Adrenal gland (tissue), 12 donors: ENCODE results near the gene CBFA2T3. TPM values are rescaled to one million over a fixed set of nuclear protein-coding genes. Genes with fewer than 3 reads are reported as not detected.

ENCODE experiments used
- DNase-seq, 7 donors: peaks; one replicate each; pipeline ENCODE4 v3.0.0-alpha.2; 2019 to 2020
- H3K27ac ChIP-seq, 5 donors: fragments of 200-600 bp; sonication (generic) in 4 of 5; 1 replicate in 3 of 5; 2 replicates in 2 of 5; pipeline versions ENCODE4 v1.5.1 to v1.8.0; 2016 to 2020; ENCODE audit warnings: mild to moderate bottlenecking in 1 of 5
- H3K27me3 ChIP-seq: fragments of 200-600 bp; 2 replicates; pipeline ENCODE4 v1.8.0; 2021
- H3K36me3 ChIP-seq, 2 donors: fragments of 200-600 bp; replicated peaks in 1 of 2; 1 replicate in 1 of 2; 2 replicates in 1 of 2; pipeline versions ENCODE4 v1.5.1 to v1.8.0; 2018 to 2022
- H3K4me1 ChIP-seq, 2 donors: fragments of 200-600 bp; replicated peaks in 1 of 2; 1 replicate in 1 of 2; 2 replicates in 1 of 2; pipeline versions ENCODE4 v1.5.1 to v1.8.0; 2018 to 2021
- H3K4me3 ChIP-seq, 4 donors: fragments of 200-600 bp; sonication (generic) in 3 of 4; one replicate each; pipeline ENCODE4 v1.5.1; 2016 to 2018
- H3K9me3 ChIP-seq, 3 donors: fragments of 200-600 bp; sonication (generic) in 1 of 3; replicated peaks in 1 of 3; 1 replicate in 2 of 3; 2 replicates in 1 of 3; pipeline versions ENCODE4 v1.5.1 to v1.8.0; 2016 to 2021
- CTCF ChIP-seq, 6 experiments: fragments of 450-650 bp in 4 of 6; fragments of 200-600 bp in 2 of 6; sonication (generic) in 1 of 6; IDR thresholded peaks; 1 replicate in 5 of 6; 2 replicates in 1 of 6; pipeline versions ENCODE4 v1.5.1 to v1.8.0; 2016 to 2021; ENCODE audit warnings: antibody characterized with exemption in 6 of 6, mild to moderate bottlenecking in 2 of 6, moderate library complexity in 1 of 6
- POLR2A ChIP-seq, 2 donors: fragments of 450-650 bp; IDR thresholded peaks; one replicate each; pipeline ENCODE4 v1.6.1; 2017; ENCODE audit warnings: antibody characterized with exemption in 2 of 2, mild to moderate bottlenecking in 2 of 2, moderate library complexity in 1 of 2
- WGBS, 4 donors: extraction: QIAGEN DNeasy Blood & Tissue Kit in 2 of 4; methylation state at CpG; one replicate each; pipeline versions ENCODE4 v1.1.5 to v1.1.7; 2013 to 2017; 5-methylcytosine and 5-hydroxymethylcytosine counted together
- intact Hi-C, 2 donors: fragments of 100-400 bp; cut with DNase I; formaldehyde crosslinking; loops; one replicate each; pipeline versions ENCODE4 v1.14.1 to v1.15.0; 2022 to 2023
- polyA plus RNA-seq, 3 donors: library from polyadenylated mRNA; stranded (reverse); fragments of 200-250 nt in 2 of 3; fragments of 350-450 nt in 1 of 3; fragmentation: Illumina TruSeq in 1 of 3; extraction: RNeasy Lipid Tissue Mini Kit (QIAGEN cat#74804) in 1 of 3; gene quantifications; one replicate each; pipeline ENCODE4 v1.2.3, GENCODE V29; 2013 to 2014
- total RNA-seq, 9 donors: library from RNA; depleted of rRNA in 4 of 9; stranded (reverse); fragments of >200 nt in 4 of 9; fragments of 120-200 nt in 1 of 9; fragmentation: NEBNext Ultra II Directional in 1 of 9; extraction: Animal tissue kit (Norgen Biotek cat#: 25700) in 1 of 9; gene quantifications; one replicate each; pipeline versions ENCODE4 v1.1.0 to v1.2.4, GENCODE V29; 2013 to 2023
- donor health status: healthy with polysubstance abuse.
- donor health status: Bipolar disorder and iron deficiency.
- donor health status: DM: yes; HTN: yes; CAD: no.
- donor health status: DM: no; HTN: no; CAD: no.
- donor health status: DM: no; HTN: no; CAD: no.
- donor health status: DM: yes; HTN: yes; CAD: no.

Gene CBFA2T3
- total and polyA plus RNA-seq, 12 donors, result 0.30 to 16.9 (median 2.2) TPM

- no peak for DNase-seq
- TF ChIP-seq CTCF (IDR thresholded peaks at IDR 0.05), result no peak
- no peak for TF ChIP-seq POLR2A (IDR thresholded peaks at IDR 0.05)
- Histone ChIP-seq H3K36me3 (peaks cover 0 to 11% of the 10 kb centered on the region in 2 donors), H3K4me1 (no peaks in the 10 kb centered on the region), H3K27ac (peak overlapping the region in 1 of 5 donors; percentile 22), H3K9me3 (no peaks in the 10 kb centered on the region), H3K4me3 (no peak overlapping the region), H3K27me3 (no peaks in the 10 kb centered on the region)
- WGBS, 4 donors, result 86 to 95% (median 90%) methylated on average over 9 to 13 of the region's 13 CpGs
- intact Hi-C loops, result no loop called here
Measured at GRCh38 chr16:88834670-88835069, 142.3 kb downstream of the CBFA2T3 start.

GRCh38 chr16:88833086-88833485 lies 143.9 kb downstream of the CBFA2T3 start:
- DNase-seq, result no peak
- WGBS, 4 donors, result 91 to 97% (median 97%) methylated on average over 9 to 13 of the region's 13 CpGs
- H3K27ac ChIP-seq, result no peak overlapping the region
- no peaks in the 10 kb centered on the region for H3K4me1 ChIP-seq
- no peaks in the 10 kb centered on the region for H3K9me3 ChIP-seq
- no peak overlapping the region for H3K4me3 ChIP-seq
- intact Hi-C loops, result no loop called here
- peaks cover 0 to 4% of the 10 kb centered on the region in 2 donors for H3K36me3 ChIP-seq
- TF ChIP-seq POLR2A (IDR thresholded peaks at IDR 0.05) (no peak), CTCF (IDR thresholded peaks at IDR 0.05) (no peak)
- no peaks in the 10 kb centered on the region for H3K27me3 ChIP-seq

GRCh38 chr16:88831838-88832237 lies 145.2 kb downstream of the CBFA2T3 start:
- intact Hi-C loops, result no loop called here
- WGBS, 4 donors, result 60 to 70% (median 64%) methylated on average over 1 to 13 of the region's 13 CpGs
- TF ChIP-seq POLR2A (IDR thresholded peaks at IDR 0.05) (no peak), CTCF (IDR thresholded peaks at IDR 0.05) (peak in 2 of 6 experiments; percentile 12 to 30)
- Histone ChIP-seq H3K9me3 (no peaks in the 10 kb centered on the region), H3K27me3 (no peaks in the 10 kb centered on the region), H3K4me1 (no peaks in the 10 kb centered on the region), H3K4me3 (no peak overlapping the region), H3K27ac (no peak overlapping the region), H3K36me3 (peaks cover 0 to 9% of the 10 kb centered on the region in 2 donors)
- peak in 2 of 7 donors; percentile 51 to 67 for DNase-seq

DNA sequence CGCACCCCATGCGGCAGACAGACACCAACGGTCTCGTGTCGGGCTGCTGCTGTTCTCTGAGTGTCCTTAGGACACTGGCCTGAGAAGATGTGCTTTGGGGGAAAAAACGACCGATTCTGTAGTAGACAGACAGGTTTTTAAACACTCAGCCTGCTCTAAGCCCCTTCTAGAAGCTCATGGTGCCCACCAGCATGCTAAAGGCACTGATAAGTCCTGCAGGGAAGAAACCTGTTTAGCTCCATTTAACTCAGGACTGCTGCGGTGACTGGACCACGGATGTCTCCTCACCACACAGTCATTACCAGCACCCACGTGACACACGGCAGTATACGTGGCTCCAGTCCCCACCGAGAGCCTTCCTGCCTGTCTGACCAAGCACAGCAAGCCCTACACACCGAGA lies 146.2 kb downstream of the CBFA2T3 start:
- 88 to 95% (median 92%) methylated on average over 13 to 14 of the region's 14 CpGs for WGBS, 4 donors
- DNase-seq, result no peak
- Histone ChIP-seq H3K9me3 (no peaks in the 10 kb centered on the region), H3K27me3 (no peaks in the 10 kb centered on the region), H3K36me3 (peaks cover 0 to 13% of the 10 kb centered on the region in 2 donors), H3K4me3 (no peak overlapping the region), H3K27ac (peak overlapping the region in 2 of 5 donors; percentile 20 to 49), H3K4me1 (no peaks in the 10 kb centered on the region)
- intact Hi-C loops, result no loop called here
- TF ChIP-seq CTCF (IDR thresholded peaks at IDR 0.05) (no peak), POLR2A (IDR thresholded peaks at IDR 0.05) (no peak)
